Measurements from ENCODE around the gene F2RL1.
"Not testable (repeated sequence)": the region's sequence is repeated elsewhere in the genome, so short reads cannot be mapped to it uniquely, and the experiment has no call there.

The F2RL1 gene

GRCh38 chr5:76822105-76822731 is 3.4 kb downstream of the F2RL1 start:
- not testable (repeated sequence) for H3K36me3 ChIP-seq (ENCODE audit: control insufficient read depth, insufficient read depth, low read length); H3K4me1 ChIP-seq (ENCODE audit: control insufficient read depth, insufficient read depth, low read length); H3K9ac ChIP-seq (ENCODE audit: low read length); H3K9me3 ChIP-seq (ENCODE audit: control insufficient read depth, insufficient read depth, low read depth, low read length); H3K27ac ChIP-seq (ENCODE audit: low read depth, low read length); H3K4me3 ChIP-seq (ENCODE audit: low read depth, low read length)
- H3K27me3 ChIP-seq (ENCODE audit: control insufficient read depth, insufficient read depth, low read length), result peaks cover 12% of the 10 kb centered on the region; the same call in 1 of the 2 replicates

- not testable (repeated sequence) for H3K4me1 ChIP-seq (ENCODE audit: control insufficient read depth, insufficient read depth, low read length); H3K9me3 ChIP-seq (ENCODE audit: control insufficient read depth, insufficient read depth, low read depth, low read length); H3K27me3 ChIP-seq (ENCODE audit: control insufficient read depth, insufficient read depth, low read length); H3K27ac ChIP-seq (ENCODE audit: low read depth, low read length); H3K4me3 ChIP-seq (ENCODE audit: low read depth, low read length); H3K9ac ChIP-seq (ENCODE audit: low read length); H3K36me3 ChIP-seq (ENCODE audit: control insufficient read depth, insufficient read depth, low read length)
Measured at GRCh38 chr5:76826416-76826815, 7.6 kb downstream of the F2RL1 start.

DNA sequence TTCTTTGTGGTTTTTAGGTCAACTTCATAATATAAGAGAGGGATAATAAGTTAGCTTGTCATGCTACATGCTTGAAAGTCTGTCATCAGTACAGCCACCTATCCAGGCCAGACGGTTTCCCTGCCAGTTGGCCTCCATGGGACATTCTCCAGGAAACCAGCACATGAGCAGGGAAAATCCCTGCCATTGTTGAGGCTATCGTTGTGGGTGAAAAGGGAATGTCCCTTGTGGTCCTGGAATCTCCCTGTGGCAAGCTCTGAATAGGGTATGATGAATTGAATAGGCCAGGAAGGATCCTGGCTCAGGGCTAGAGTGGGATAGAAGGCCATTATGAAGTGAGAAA is 12.3 kb downstream of the F2RL1 start:
- Histone ChIP-seq H3K4me1 (ENCODE audit: control insufficient read depth, insufficient read depth, low read length) (peaks cover 8% of the 10 kb centered on the region; the same call in 1 of the 2 replicates), H3K27ac (ENCODE audit: low read depth, low read length) (no peak overlapping the region), H3K36me3 (ENCODE audit: control insufficient read depth, insufficient read depth, low read length) (peaks cover 39% of the 10 kb centered on the region), H3K4me3 (ENCODE audit: low read depth, low read length) (no peak overlapping the region), H3K9ac (ENCODE audit: low read length) (no peak overlapping the region), H3K27me3 (ENCODE audit: control insufficient read depth, insufficient read depth, low read length) (no peaks in the 10 kb centered on the region), H3K9me3 (ENCODE audit: control insufficient read depth, insufficient read depth, low read depth, low read length) (no peaks in the 10 kb centered on the region)

GRCh38 chr5:76836181-76836580 is 17.4 kb downstream of the F2RL1 start:
- Histone ChIP-seq H3K9ac (ENCODE audit: low read length) (no peak overlapping the region), H3K4me1 (ENCODE audit: control insufficient read depth, insufficient read depth, low read length) (peaks cover 19% of the 10 kb centered on the region; the same call in 1 of the 2 replicates), H3K36me3 (ENCODE audit: control insufficient read depth, insufficient read depth, low read length) (peaks cover 48% of the 10 kb centered on the region), H3K9me3 (ENCODE audit: control insufficient read depth, insufficient read depth, low read depth, low read length) (no peaks in the 10 kb centered on the region), H3K27me3 (ENCODE audit: control insufficient read depth, insufficient read depth, low read length) (no peaks in the 10 kb centered on the region), H3K4me3 (ENCODE audit: low read depth, low read length) (no peak overlapping the region), H3K27ac (ENCODE audit: low read depth, low read length) (no peak overlapping the region)

GRCh38 chr5:76836585-76836984 is 17.8 kb downstream of the F2RL1 start:
- H3K27ac ChIP-seq (ENCODE audit: low read depth, low read length), result no peak overlapping the region
- peaks cover 48% of the 10 kb centered on the region for H3K36me3 ChIP-seq (ENCODE audit: control insufficient read depth, insufficient read depth, low read length)
- no peak overlapping the region for H3K9ac ChIP-seq (ENCODE audit: low read length)

DNA sequence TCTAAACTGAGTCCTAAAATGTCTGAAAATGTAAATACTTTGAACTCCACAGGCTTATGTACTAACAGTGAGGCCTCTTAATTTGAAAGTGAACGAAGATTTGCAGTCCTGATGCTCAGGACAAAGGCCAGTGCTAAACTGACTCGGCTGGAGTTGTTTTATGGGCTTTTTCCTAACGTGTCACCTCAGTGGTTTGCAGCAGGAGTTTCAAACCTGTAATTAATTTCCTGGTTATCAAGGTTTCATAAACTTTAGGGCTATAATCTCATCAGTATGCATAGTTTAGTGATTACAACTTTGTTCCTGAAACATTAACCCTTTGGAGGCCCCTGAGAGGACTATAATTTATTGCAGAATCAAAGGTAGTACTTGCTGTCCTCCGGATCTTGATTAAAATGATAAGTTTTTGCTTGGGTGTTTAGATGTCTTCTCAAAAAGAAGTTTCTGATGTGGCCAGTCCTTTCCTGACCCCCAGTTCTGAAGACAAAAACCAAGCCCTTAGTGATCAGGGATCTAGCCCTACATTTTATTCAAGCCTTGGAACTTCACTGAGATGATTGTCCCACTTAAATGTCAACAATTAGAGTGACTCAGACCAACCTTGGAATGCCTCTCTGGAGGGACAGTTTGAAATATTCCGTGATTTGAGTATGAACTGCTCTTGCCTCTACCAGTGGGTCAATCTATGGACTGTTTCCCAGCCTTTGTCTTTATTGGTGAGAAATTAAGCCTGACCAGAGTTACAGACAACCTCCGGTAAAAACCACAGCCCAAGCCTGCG is 19.8 kb downstream of the F2RL1 start:
- no peak overlapping the region for H3K4me3 ChIP-seq (ENCODE audit: low read depth, low read length)
- H3K9me3 ChIP-seq (ENCODE audit: control insufficient read depth, insufficient read depth, low read depth, low read length), result no peaks in the 10 kb centered on the region
- peaks cover 18% of the 10 kb centered on the region; the same call in 1 of the 2 replicates for H3K4me1 ChIP-seq (ENCODE audit: control insufficient read depth, insufficient read depth, low read length)
- H3K27ac ChIP-seq (ENCODE audit: low read depth, low read length), result no peak overlapping the region
- H3K27me3 ChIP-seq (ENCODE audit: control insufficient read depth, insufficient read depth, low read length), result no peaks in the 10 kb centered on the region
- peak overlapping the region; percentile 21 for H3K9ac ChIP-seq (ENCODE audit: low read length)
- H3K36me3 ChIP-seq (ENCODE audit: control insufficient read depth, insufficient read depth, low read length), result peaks cover 32% of the 10 kb centered on the region

More at GRCh38 chr5:76836585-76836984, 17.8 kb downstream of the F2RL1 start:
- no peak overlapping the region for H3K4me3 ChIP-seq (ENCODE audit: low read depth, low read length)
- H3K9me3 ChIP-seq (ENCODE audit: control insufficient read depth, insufficient read depth, low read depth, low read length), result no peaks in the 10 kb centered on the region
- no peaks in the 10 kb centered on the region for H3K27me3 ChIP-seq (ENCODE audit: control insufficient read depth, insufficient read depth, low read length)
- H3K4me1 ChIP-seq (ENCODE audit: control insufficient read depth, insufficient read depth, low read length), result peaks cover 18% of the 10 kb centered on the region; the same call in 1 of the 2 replicates

- Histone ChIP-seq H3K36me3 (ENCODE audit: control insufficient read depth, insufficient read depth, low read length) (peaks cover 6% of the 10 kb centered on the region; the same call in 1 of the 2 replicates), H3K27me3 (ENCODE audit: control insufficient read depth, insufficient read depth, low read length) (no peaks in the 10 kb centered on the region), H3K9me3 (ENCODE audit: control insufficient read depth, insufficient read depth, low read depth, low read length) (peaks cover 11% of the 10 kb centered on the region; the same call in 1 of the 2 replicates), H3K4me3 (ENCODE audit: low read depth, low read length) (no peak overlapping the region), H3K27ac (ENCODE audit: low read depth, low read length) (no peak overlapping the region), H3K4me1 (ENCODE audit: control insufficient read depth, insufficient read depth, low read length) (peaks cover 18% of the 10 kb centered on the region; the same call in 1 of the 2 replicates), H3K9ac (ENCODE audit: low read length) (no peak overlapping the region)
Measured at GRCh38 chr5:76841361-76841760, 22.5 kb downstream of the F2RL1 start.

DNA sequence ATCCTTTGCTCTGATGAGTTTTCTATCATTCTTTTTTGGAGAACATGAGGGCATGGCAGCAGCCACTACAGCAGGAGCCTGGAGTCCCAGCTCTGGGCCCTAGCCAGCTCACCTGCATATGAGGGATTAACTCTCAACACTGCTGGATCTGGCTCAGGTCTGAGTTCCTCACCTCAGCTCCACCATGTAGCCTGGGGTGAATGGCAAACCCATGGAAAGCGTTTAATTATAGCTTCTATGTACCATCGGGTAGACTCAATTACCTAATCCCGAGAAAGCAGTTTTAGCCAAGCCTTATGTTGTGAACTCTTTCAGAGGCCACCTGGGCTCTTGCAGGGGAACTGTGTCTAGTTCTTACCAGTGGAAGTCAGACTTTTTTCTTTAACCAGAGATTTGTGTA is 27.1 kb downstream of the F2RL1 start:
- Histone ChIP-seq H3K9ac (ENCODE audit: low read length) (no peak overlapping the region), H3K4me1 (ENCODE audit: control insufficient read depth, insufficient read depth, low read length) (peaks cover 3% of the 10 kb centered on the region; the same call in 1 of the 2 replicates), H3K9me3 (ENCODE audit: control insufficient read depth, insufficient read depth, low read depth, low read length) (peaks cover 11% of the 10 kb centered on the region; the same call in 1 of the 2 replicates), H3K27me3 (ENCODE audit: control insufficient read depth, insufficient read depth, low read length) (no peaks in the 10 kb centered on the region), H3K27ac (ENCODE audit: low read depth, low read length) (no peak overlapping the region), H3K36me3 (ENCODE audit: control insufficient read depth, insufficient read depth, low read length) (no peaks in the 10 kb centered on the region), H3K4me3 (ENCODE audit: low read depth, low read length) (no peak overlapping the region)

GRCh38 chr5:76849419-76850291 is 30.8 kb downstream of the F2RL1 start, which contains the start of gene S100Z:
Gene S100Z, plus strand, starts transcription at chr5:76850014. Its CDS starts 25,346 bp downstream, at chr5:76875360.
- no peak within 1 kb of the TSS for H3K4me3 ChIP-seq (ENCODE audit: low read depth, low read length)
- H3K27ac ChIP-seq (ENCODE audit: low read depth, low read length), result no peak within 1 kb of the TSS
- H3K9me3 ChIP-seq (ENCODE audit: control insufficient read depth, insufficient read depth, low read depth, low read length), result peaks cover 23% of the 10 kb centered on the region
- peaks cover 3% of the 10 kb centered on the region; the same call in 1 of the 2 replicates for H3K4me1 ChIP-seq (ENCODE audit: control insufficient read depth, insufficient read depth, low read length)
- no peaks in the 10 kb centered on the region for H3K27me3 ChIP-seq (ENCODE audit: control insufficient read depth, insufficient read depth, low read length)
- no peak within 1 kb of the TSS for H3K9ac ChIP-seq (ENCODE audit: low read length)
- no peaks in the 10 kb centered on the region for H3K36me3 ChIP-seq (ENCODE audit: control insufficient read depth, insufficient read depth, low read length)

DNA sequence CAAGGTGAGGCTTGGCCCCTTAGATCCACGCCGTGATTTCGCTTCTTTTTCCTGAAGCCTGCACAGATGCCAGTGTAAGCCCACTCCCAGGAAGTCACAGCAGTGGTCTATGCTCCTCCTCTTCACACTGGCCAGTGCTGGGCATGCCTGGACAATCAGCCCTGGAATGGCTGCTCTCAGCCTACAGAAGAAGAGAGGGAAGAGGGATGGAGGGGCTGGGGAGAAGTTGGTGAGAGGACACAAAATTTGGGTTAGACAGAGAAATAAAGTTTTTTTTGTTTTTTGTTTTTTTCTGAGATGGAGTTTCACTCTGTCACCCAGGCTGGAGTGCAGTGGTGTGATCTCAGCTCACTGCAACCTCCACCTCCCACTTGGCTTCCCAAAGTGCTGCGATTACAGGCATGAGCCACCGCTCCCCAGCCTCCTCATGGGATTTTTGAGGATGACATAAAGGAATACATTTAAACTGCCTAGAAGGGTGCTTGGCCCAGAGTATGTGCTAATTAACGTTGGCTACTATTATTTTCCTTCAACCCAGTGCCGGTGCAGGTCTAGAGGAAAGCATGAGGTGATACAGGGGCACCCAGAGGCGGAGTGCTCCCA is 31.8 kb downstream of the F2RL1 start:
- no peaks in the 10 kb centered on the region for H3K36me3 ChIP-seq (ENCODE audit: control insufficient read depth, insufficient read depth, low read length)
- peaks cover 3% of the 10 kb centered on the region; the same call in 1 of the 2 replicates for H3K4me1 ChIP-seq (ENCODE audit: control insufficient read depth, insufficient read depth, low read length)
- no peak overlapping the region for H3K9ac ChIP-seq (ENCODE audit: low read length)
- H3K4me3 ChIP-seq (ENCODE audit: low read depth, low read length), result no peak overlapping the region
- H3K9me3 ChIP-seq (ENCODE audit: control insufficient read depth, insufficient read depth, low read depth, low read length), result peaks cover 22% of the 10 kb centered on the region
- H3K27ac ChIP-seq (ENCODE audit: low read depth, low read length), result no peak overlapping the region
- H3K27me3 ChIP-seq (ENCODE audit: control insufficient read depth, insufficient read depth, low read length), result no peaks in the 10 kb centered on the region

Data from HUES6 (cell line).